ENCODE measurements around the gene ATP8B4.

The ATP8B4 gene

DNA sequence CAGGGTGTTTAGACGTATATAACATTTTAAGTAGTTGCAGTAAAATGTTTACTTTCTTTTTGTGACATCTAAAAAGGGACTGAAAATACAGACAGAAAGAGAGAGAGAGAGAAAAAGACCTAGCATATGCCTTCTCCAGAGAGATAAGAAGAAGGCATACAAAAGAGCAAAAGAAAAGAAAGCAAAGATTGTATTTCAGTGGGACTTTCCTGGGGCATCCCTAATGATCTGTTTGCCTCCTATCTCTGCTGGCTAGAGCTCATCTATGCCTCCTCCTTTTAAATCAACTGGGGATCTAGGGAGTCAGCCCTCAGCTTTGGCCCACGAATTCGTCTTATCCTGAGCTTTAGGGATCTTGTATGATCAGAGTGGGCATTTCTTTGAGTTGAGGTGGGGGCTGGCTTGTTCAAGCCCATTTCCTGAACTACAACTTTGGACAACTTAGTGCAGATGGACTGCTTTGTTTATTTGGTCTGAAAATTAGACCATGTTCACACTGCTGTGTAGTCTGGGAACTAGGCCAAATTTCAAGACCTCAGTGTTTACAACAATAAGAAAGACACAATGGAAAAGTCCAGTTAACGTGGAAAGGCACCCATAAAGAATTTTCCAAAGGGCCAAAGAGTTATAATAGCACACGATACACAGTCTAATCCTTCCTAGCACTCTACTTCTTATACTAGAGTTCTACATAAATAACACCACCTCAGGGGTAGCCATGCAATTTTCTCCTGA, 61.0 kb downstream of the ATP8B4 start:
- Histone ChIP-seq H3K27me3 (ENCODE audit: low read depth, low read length) (no peaks in the 10 kb centered on the region), H3K9me3 (ENCODE audit: control insufficient read depth in 1 of 2, low read length in 2 of 2) (no peaks in the 10 kb centered on the region), H3K4me3 (ENCODE audit: low read depth in 1 of 2, low read length in 2 of 2) (no peak overlapping the region), H3K4me1 (ENCODE audit: control insufficient read depth in 1 of 2, insufficient read depth in 2 of 2, low read length in 2 of 2) (peaks cover 8 to 9% of the 10 kb centered on the region in 2 donors), H3K27ac (ENCODE audit: low read length) (peak overlapping the region; percentile 18), H3K36me3 (ENCODE audit: control insufficient read depth in 1 of 2, insufficient read depth in 2 of 2, low read length in 2 of 2) (peaks cover 0 to 11% of the 10 kb centered on the region in 2 donors)

DNA sequence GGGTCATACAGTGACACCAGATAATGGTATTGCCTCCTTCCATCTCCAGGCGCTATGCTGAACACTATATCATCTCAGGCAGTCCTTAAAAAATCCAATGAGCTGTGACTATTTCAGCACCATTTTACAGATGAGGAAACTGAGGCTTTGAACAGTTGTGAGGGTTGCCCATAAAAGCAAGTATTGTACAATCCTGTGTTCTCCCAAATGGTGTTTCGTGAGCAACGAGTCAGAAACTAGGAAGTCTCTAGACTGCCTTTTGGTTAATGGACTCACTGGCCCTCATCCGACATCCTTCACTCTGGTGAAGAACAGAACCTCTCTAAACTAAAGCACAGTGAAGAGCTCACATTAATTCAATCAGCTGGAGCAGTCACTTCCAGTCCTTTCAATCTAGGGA, 61.8 kb downstream of the ATP8B4 start:
- Histone ChIP-seq H3K27ac (ENCODE audit: low read length) (peak overlapping the region; percentile 18), H3K36me3 (ENCODE audit: control insufficient read depth in 1 of 2, insufficient read depth in 2 of 2, low read length in 2 of 2) (peaks cover 0 to 11% of the 10 kb centered on the region in 2 donors), H3K4me1 (ENCODE audit: control insufficient read depth in 1 of 2, insufficient read depth in 2 of 2, low read length in 2 of 2) (peaks cover 9% of the 10 kb centered on the region in 2 donors), H3K4me3 (ENCODE audit: low read depth in 1 of 2, low read length in 2 of 2) (no peak overlapping the region), H3K9me3 (ENCODE audit: control insufficient read depth in 1 of 2, low read length in 2 of 2) (no peaks in the 10 kb centered on the region), H3K27me3 (ENCODE audit: low read depth, low read length) (no peaks in the 10 kb centered on the region)

DNA sequence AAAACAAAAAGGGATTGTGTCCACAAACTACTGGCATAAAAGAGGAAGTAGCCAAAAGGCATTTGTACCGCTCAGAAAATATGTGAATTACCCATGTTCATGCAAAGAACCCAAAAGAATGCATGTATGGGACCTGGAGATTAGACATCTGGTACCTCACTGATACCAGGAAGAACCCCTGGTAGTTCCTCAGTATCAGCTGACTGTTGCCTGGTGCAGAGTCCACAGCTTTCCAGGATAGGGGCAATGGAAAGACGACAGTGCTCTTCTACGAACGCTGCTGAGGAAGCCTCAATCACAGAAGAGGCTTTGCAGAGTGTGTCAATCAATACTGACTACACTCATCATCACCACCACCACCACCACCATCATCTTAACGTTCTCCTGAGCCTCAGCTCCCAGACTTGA, 63.3 kb downstream of the ATP8B4 start:
- peaks cover 9% of the 10 kb centered on the region in 2 donors for H3K4me1 ChIP-seq (ENCODE audit: control insufficient read depth in 1 of 2, insufficient read depth in 2 of 2, low read length in 2 of 2)
- H3K27ac ChIP-seq (ENCODE audit: low read length), result peak overlapping the region; percentile 47
- H3K4me3 ChIP-seq (ENCODE audit: low read depth in 1 of 2, low read length in 2 of 2), result no peak overlapping the region
- no peaks in the 10 kb centered on the region for H3K9me3 ChIP-seq (ENCODE audit: control insufficient read depth in 1 of 2, low read length in 2 of 2)
- peaks cover 0 to 11% of the 10 kb centered on the region in 2 donors for H3K36me3 ChIP-seq (ENCODE audit: control insufficient read depth in 1 of 2, insufficient read depth in 2 of 2, low read length in 2 of 2)
- no peaks in the 10 kb centered on the region for H3K27me3 ChIP-seq (ENCODE audit: low read depth, low read length)

DNA sequence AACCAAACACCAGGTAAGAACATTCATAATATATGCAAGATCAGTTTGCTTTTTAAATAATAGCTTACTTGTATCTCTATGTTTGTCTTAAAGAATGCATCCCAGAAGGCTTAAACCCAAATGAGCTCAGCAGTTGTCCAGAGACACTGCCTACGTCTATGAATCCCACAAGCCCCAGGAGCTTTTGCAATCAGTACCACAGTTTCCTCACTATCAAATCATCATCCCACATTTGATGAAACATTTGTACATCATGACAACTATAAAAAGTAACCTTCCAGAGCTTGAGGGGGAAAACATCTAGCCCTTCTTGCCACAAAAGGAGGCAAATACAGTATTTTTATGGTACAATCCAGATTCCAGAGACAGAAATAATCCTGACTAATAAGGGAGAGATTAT, 63.7 kb downstream of the ATP8B4 start:
- H3K27ac ChIP-seq (ENCODE audit: low read length), result peak overlapping the region; percentile 47
- no peaks in the 10 kb centered on the region for H3K27me3 ChIP-seq (ENCODE audit: low read depth, low read length)
- H3K9me3 ChIP-seq (ENCODE audit: control insufficient read depth in 1 of 2, low read length in 2 of 2), result no peaks in the 10 kb centered on the region
- H3K36me3 ChIP-seq (ENCODE audit: control insufficient read depth in 1 of 2, insufficient read depth in 2 of 2, low read length in 2 of 2), result peaks cover 0 to 11% of the 10 kb centered on the region in 2 donors
- peaks cover 9% of the 10 kb centered on the region in 2 donors for H3K4me1 ChIP-seq (ENCODE audit: control insufficient read depth in 1 of 2, insufficient read depth in 2 of 2, low read length in 2 of 2)
- H3K4me3 ChIP-seq (ENCODE audit: low read depth in 1 of 2, low read length in 2 of 2), result peak overlapping the region in 1 of 2 donors; percentile 22

DNA sequence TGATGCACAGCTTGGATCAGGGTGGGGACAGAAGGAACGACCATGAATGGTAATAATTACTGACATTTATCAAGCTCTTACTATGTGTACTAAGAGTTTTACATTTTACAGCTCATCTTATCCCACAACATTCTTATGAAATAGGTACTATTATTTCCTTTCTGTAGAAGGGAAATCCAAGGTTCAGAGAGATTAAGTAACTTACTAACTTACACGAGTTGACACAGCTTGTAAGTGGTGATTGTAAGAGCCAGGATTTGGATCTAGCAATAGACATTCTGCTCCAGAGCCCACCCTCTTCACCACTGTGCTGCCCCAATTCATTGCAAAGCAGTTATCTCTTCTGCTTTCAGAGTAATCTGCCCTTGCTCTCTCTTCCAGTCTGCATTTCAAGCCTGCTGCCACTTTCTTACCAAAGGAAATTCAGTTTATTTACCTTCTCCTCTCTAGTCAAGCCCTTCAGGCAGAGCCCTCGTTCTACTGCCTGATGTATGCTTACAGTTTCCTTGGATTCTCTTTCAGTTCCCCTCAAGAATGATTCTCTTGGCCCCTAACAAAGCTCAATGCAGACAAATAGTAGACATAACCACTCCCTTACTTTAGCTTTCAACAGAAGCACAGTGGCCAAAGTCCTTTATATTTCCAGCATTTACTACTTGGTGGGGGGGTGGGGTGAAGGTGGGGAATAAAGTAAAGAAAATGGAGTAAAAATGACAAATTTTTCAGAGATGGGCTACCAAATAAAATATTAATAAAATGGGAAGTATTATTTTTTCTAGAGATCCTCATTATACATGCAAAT, 65.8 kb downstream of the ATP8B4 start:
- H3K27ac ChIP-seq (ENCODE audit: low read length), result no peak overlapping the region
- no peaks in the 10 kb centered on the region for H3K27me3 ChIP-seq (ENCODE audit: low read depth, low read length)
- H3K4me1 ChIP-seq (ENCODE audit: control insufficient read depth in 1 of 2, insufficient read depth in 2 of 2, low read length in 2 of 2), result peaks cover 4 to 9% of the 10 kb centered on the region in 2 donors
- no peaks in the 10 kb centered on the region for H3K9me3 ChIP-seq (ENCODE audit: control insufficient read depth in 1 of 2, low read length in 2 of 2)
- H3K4me3 ChIP-seq (ENCODE audit: low read depth in 1 of 2, low read length in 2 of 2), result no peak overlapping the region
- peaks cover 0 to 11% of the 10 kb centered on the region in 2 donors for H3K36me3 ChIP-seq (ENCODE audit: control insufficient read depth in 1 of 2, insufficient read depth in 2 of 2, low read length in 2 of 2)

DNA sequence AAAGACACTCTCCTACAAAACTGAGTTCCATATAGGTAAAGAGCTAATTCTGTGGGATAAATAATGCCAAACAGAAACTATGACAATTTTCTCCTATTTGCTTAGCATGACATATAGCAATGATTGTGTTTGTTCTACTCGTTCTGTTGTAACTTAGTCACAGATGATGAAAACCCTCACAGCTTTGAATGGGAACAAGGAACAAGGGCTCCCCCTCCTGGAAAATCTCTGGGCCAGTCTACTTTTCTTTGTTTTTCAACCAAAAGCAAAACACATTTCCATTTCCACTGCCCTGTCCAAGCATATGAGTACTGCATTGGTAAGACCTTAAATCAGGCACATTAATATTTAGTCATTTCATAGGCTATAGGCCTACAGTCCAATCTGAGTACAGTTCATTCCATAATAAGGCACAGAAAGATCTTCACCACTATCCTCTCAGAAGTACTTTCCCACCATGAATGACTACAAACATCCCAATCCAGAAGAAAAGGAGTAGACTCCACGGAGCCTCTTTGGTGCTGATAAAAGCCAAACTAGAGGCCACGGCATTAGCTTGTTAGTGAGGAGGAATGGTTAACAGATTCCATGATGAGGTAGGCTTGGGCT, 67.1 kb downstream of the ATP8B4 start:
- Histone ChIP-seq H3K27me3 (ENCODE audit: low read depth, low read length) (no peaks in the 10 kb centered on the region), H3K36me3 (ENCODE audit: control insufficient read depth in 1 of 2, insufficient read depth in 2 of 2, low read length in 2 of 2) (peaks cover 0 to 11% of the 10 kb centered on the region in 2 donors), H3K27ac (ENCODE audit: low read length) (no peak overlapping the region), H3K9me3 (ENCODE audit: control insufficient read depth in 1 of 2, low read length in 2 of 2) (no peaks in the 10 kb centered on the region), H3K4me3 (ENCODE audit: low read depth in 1 of 2, low read length in 2 of 2) (no peak overlapping the region), H3K4me1 (ENCODE audit: control insufficient read depth in 1 of 2, insufficient read depth in 2 of 2, low read length in 2 of 2) (peaks cover 0 to 9% of the 10 kb centered on the region in 2 donors)

DNA sequence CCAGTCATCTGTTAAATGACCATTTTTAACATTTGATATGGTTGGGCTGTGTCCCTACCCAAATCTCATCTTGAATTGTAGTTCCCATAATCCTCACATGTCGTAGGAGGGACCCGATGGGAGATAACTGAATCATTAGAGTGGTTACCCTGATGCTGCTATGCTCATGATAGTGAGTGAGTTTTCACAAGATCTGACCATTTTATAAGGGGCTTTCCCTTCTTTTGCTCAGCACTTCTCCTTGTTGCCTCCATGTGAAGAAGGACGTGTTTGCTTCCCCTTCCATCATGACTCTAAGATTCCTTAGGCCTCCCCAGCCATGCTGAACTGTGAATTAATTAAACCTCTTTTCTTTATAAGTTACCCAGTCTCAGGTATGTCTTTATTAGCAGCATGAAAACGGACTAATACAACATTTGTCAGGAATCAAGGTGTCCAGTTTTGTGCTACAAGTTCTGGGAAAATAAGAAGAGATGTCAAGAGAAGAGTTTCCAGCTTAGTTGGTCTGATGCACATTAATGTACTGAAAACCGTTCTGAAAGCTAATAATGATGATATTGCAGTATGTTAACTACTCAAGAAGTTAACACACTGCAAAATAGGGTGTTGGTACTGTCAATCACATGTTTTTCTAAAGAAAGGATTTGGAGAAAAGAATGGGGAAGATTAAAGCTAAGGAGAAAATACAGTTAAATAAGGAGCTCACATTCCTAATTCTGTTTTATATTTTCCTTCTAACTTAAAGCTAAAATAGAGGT, 67.9 kb downstream of the ATP8B4 start:
- peaks cover 0 to 11% of the 10 kb centered on the region in 2 donors for H3K36me3 ChIP-seq (ENCODE audit: control insufficient read depth in 1 of 2, insufficient read depth in 2 of 2, low read length in 2 of 2)
- H3K27ac ChIP-seq (ENCODE audit: low read length), result no peak overlapping the region
- no peak overlapping the region for H3K4me3 ChIP-seq (ENCODE audit: low read depth in 1 of 2, low read length in 2 of 2)
- no peaks in the 10 kb centered on the region for H3K27me3 ChIP-seq (ENCODE audit: low read depth, low read length)
- H3K9me3 ChIP-seq (ENCODE audit: control insufficient read depth in 1 of 2, low read length in 2 of 2), result no peaks in the 10 kb centered on the region
- peaks cover 0 to 9% of the 10 kb centered on the region in 2 donors for H3K4me1 ChIP-seq (ENCODE audit: control insufficient read depth in 1 of 2, insufficient read depth in 2 of 2, low read length in 2 of 2)

DNA sequence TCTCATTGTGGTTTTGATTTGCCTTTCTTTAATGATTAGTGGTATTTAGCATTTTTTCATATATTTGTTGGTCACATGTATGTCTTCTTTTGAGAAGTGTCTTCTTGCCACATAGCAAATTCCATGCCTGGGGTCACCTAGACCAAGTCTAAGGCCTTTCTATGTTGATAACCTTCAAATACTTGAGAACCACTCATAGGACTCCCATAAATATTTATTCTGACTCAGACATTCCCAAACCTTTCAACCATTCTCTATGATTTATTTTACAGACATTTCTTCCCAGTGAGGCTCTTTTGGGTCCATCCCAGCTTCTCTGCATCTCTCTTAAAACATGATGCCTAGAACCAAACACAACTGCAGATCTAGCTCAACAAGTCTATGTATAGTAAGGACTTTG, 69.2 kb downstream of the ATP8B4 start:
- Histone ChIP-seq H3K36me3 (ENCODE audit: control insufficient read depth in 1 of 2, insufficient read depth in 2 of 2, low read length in 2 of 2) (peaks cover 0 to 2% of the 10 kb centered on the region in 2 donors), H3K27me3 (ENCODE audit: low read depth, low read length) (no peaks in the 10 kb centered on the region), H3K9me3 (ENCODE audit: control insufficient read depth in 1 of 2, low read length in 2 of 2) (no peaks in the 10 kb centered on the region), H3K27ac (ENCODE audit: low read length) (no peak overlapping the region), H3K4me3 (ENCODE audit: low read depth in 1 of 2, low read length in 2 of 2) (no peak overlapping the region), H3K4me1 (ENCODE audit: control insufficient read depth in 1 of 2, insufficient read depth in 2 of 2, low read length in 2 of 2) (peaks cover 0 to 3% of the 10 kb centered on the region in 2 donors)

DNA sequence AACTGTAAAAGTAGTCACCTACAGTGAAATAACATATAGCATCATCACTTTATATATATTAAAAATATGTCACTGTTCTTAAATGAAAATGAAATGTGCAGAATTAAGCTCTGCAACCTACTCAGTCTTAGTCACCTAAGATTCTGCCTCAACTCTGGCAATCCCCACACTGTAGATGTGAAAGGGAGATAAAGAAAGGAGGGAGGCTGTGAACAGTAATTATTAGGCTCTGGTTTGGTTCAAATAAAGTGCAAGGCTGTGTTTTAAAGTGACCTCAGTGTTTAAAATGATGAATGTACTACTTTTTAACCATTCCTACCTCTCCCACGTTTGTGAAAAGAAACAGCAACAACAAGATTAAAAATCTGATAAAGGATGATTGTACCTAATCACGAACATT, 72.2 kb downstream of the ATP8B4 start:
- Histone ChIP-seq H3K36me3 (ENCODE audit: control insufficient read depth in 1 of 2, insufficient read depth in 2 of 2, low read length in 2 of 2) (no peaks in the 10 kb centered on the region), H3K27me3 (ENCODE audit: low read depth, low read length) (no peaks in the 10 kb centered on the region), H3K27ac (ENCODE audit: low read length) (no peak overlapping the region), H3K4me3 (ENCODE audit: low read depth in 1 of 2, low read length in 2 of 2) (no peak overlapping the region), H3K4me1 (ENCODE audit: control insufficient read depth in 1 of 2, insufficient read depth in 2 of 2, low read length in 2 of 2) (no peaks in the 10 kb centered on the region), H3K9me3 (ENCODE audit: control insufficient read depth in 1 of 2, low read length in 2 of 2) (peaks cover 0 to 8% of the 10 kb centered on the region in 2 donors)

DNA sequence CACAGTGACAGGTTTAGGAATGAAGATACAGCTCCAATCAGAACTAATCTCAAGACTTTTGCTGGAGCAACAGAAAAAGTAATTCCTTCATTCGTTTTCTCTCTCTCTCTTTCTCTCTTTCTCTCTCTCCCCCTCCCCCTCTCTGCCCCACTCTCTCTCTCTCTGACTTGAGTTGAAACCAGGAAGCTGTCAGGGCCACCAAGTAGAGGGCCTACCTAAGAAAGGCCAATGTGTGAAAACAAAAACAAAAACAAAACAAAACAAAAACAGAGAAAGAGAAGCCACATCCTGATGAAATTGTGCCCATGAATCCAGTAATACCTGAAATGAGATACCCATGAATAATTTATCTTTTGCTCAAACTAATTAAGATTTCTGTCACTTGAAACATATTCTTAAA, 72.9 kb downstream of the ATP8B4 start:
- Histone ChIP-seq H3K27me3 (ENCODE audit: low read depth, low read length) (no peaks in the 10 kb centered on the region), H3K4me3 (ENCODE audit: low read depth in 1 of 2, low read length in 2 of 2) (no peak overlapping the region), H3K27ac (ENCODE audit: low read length) (no peak overlapping the region), H3K4me1 (ENCODE audit: control insufficient read depth in 1 of 2, insufficient read depth in 2 of 2, low read length in 2 of 2) (no peaks in the 10 kb centered on the region), H3K9me3 (ENCODE audit: control insufficient read depth in 1 of 2, low read length in 2 of 2) (peaks cover 0 to 8% of the 10 kb centered on the region in 2 donors), H3K36me3 (ENCODE audit: control insufficient read depth in 1 of 2, insufficient read depth in 2 of 2, low read length in 2 of 2) (no peaks in the 10 kb centered on the region)

DNA sequence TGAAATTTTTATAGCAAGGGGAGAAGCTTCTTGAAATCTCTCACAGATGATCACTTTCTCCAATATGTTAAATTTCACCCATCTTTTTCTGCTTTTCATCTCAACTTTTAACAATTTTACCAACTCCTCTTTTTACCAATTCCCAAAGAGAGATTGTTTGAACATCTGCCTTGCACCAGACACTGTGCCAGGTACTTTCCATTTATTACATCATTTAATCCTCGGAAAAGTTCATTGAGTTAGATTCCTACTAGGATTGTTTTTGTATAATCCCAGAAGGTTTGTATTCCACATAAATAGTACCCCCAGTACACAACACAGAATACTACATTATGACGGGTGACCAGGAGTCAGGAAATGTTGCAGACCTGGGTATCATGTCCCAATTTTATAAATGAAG, 74.1 kb downstream of the ATP8B4 start:
- no peak overlapping the region for H3K27ac ChIP-seq (ENCODE audit: low read length)
- H3K27me3 ChIP-seq (ENCODE audit: low read depth, low read length), result no peaks in the 10 kb centered on the region
- no peak overlapping the region for H3K4me3 ChIP-seq (ENCODE audit: low read depth in 1 of 2, low read length in 2 of 2)
- H3K4me1 ChIP-seq (ENCODE audit: control insufficient read depth in 1 of 2, insufficient read depth in 2 of 2, low read length in 2 of 2), result no peaks in the 10 kb centered on the region
- no peaks in the 10 kb centered on the region for H3K36me3 ChIP-seq (ENCODE audit: control insufficient read depth in 1 of 2, insufficient read depth in 2 of 2, low read length in 2 of 2)
- H3K9me3 ChIP-seq (ENCODE audit: control insufficient read depth in 1 of 2, low read length in 2 of 2), result peaks cover 0 to 8% of the 10 kb centered on the region in 2 donors
